GM13977 (cell line): Measurements from ENCODE around the gene MRRF.
A peak's percentile ranks its signal among the peaks of the same experiment; 100 is the strongest.

Experiments
- DNase-seq: peaks from one replicate; pipeline ENCODE4 v3.0.0; 2012; ENCODE audit warnings: low spot score
- CTCF ChIP-seq: IDR thresholded peaks from 2 replicates; pipeline ENCODE4 v1.5.1; 2012; ENCODE audit warnings: mild to moderate bottlenecking, control low read depth; ENCODE audit not compliant: insufficient read depth; ENCODE audit errors: extremely low read depth, missing control alignments
- in situ Hi-C: fragments of 300-500 bp; cut with MboI; formaldehyde crosslinking; loops from one replicate; pipeline ENCODE4 v1.12.0; 2022; ENCODE audit warnings: low sequenced_read_pairs, low pct_unique_long_range_greater_than_20kb, mixed read lengths, inconsistent platforms; ENCODE audit not compliant: unreplicated experiment

Gene MRRF

GRCh38 chr9:122372856-122373845 is 108.5 kb downstream of the MRRF start:
- TF ChIP-seq CTCF = no peak
- no peak for DNase-seq
- in situ Hi-C loops = no loop called here

- TF ChIP-seq CTCF = no peak
- in situ Hi-C loops = no loop called here
- DNase-seq = no peak
These were observed 110.3 kb downstream of the MRRF start for GRCh38 chr9:122374885-122375420.

- TF ChIP-seq CTCF = no peak
- DNase-seq = no peak
- in situ Hi-C loops = no loop called here
These were observed 112.1 kb downstream of the MRRF start for GRCh38 chr9:122376796-122377195.

- no peak for DNase-seq
- in situ Hi-C loops = no loop called here
- TF ChIP-seq CTCF = no peak
These were observed 112.8 kb downstream of the MRRF start for GRCh38 chr9:122377241-122378164.

GRCh38 chr9:122378236-122378635 is 113.6 kb downstream of the MRRF start:
- in situ Hi-C loops = no loop called here
- no peak for TF ChIP-seq CTCF
- DNase-seq = no peak

GRCh38 chr9:122379340-122379739 is 114.7 kb downstream of the MRRF start:
- TF ChIP-seq CTCF = peak; percentile 43
- DNase-seq = no peak
- in situ Hi-C loops = no loop called here
